Parathyroid adenoma (tissue), 2 donors: ENCODE data around the gene STAC.

Experiments used
- H2AFZ ChIP-seq: fragments of 300-600 bp; sonication (generic); one replicate; pipeline ENCODE4 v1.7.0; 2017; ENCODE audit warnings: antibody characterized with exemption, mild to moderate bottlenecking
- H3K27ac ChIP-seq: fragments of 300-600 bp; sonication (generic); one replicate; pipeline ENCODE4 v1.7.0; 2017
- H3K27me3 ChIP-seq: fragments of 300-600 bp; sonication (generic); one replicate; pipeline ENCODE4 v1.7.0; 2017; ENCODE audit warnings: low read length; ENCODE audit not compliant: control insufficient read depth, insufficient read depth
- H3K36me3 ChIP-seq: fragments of 300-600 bp; sonication (generic); one replicate; pipeline ENCODE4 v1.7.0; 2017; ENCODE audit warnings: low read length; ENCODE audit not compliant: control insufficient read depth, insufficient read depth
- H3K4me1 ChIP-seq: fragments of 300-600 bp; sonication (generic); one replicate; pipeline ENCODE4 v1.7.0; 2017; ENCODE audit warnings: control low read depth
- H3K4me2 ChIP-seq: fragments of 300-600 bp; sonication (generic); one replicate; pipeline ENCODE4 v1.7.0; 2017; ENCODE audit warnings: low read length
- H3K4me3 ChIP-seq: fragments of 300-600 bp; sonication (generic); one replicate; pipeline ENCODE4 v1.7.0; 2017; ENCODE audit warnings: low read depth, low read length
- H3K79me2 ChIP-seq: fragments of 300-600 bp; sonication (generic); one replicate; pipeline ENCODE4 v1.7.0; 2017; ENCODE audit warnings: control low read depth
- H3K9ac ChIP-seq: fragments of 300-600 bp; sonication (generic); one replicate; pipeline ENCODE4 v1.7.0; 2017; ENCODE audit warnings: mild to moderate bottlenecking
- H3K9me3 ChIP-seq: fragments of 300-600 bp; sonication (generic); one replicate; pipeline ENCODE4 v1.7.0; 2017; ENCODE audit warnings: low read length; ENCODE audit not compliant: control insufficient read depth
- CTCF ChIP-seq: fragments of 300-600 bp; sonication (generic); IDR thresholded peaks from one replicate; pipeline ENCODE4 v1.7.0; 2017; ENCODE audit warnings: antibody characterized with exemption, mild to moderate bottlenecking
- donor health status: primary hyperparathyroidism.

STAC gene

GRCh38 chr3:36365829-36366228, 14.5 kb upstream of the STAC start:
- no peak overlapping the region for H3K4me3 ChIP-seq

GRCh38 chr3:36366308-36366707, 14.0 kb upstream of the STAC start:
- H3K27ac ChIP-seq, result no peak overlapping the region
- no peak overlapping the region for H3K9ac ChIP-seq
- H3K4me2 ChIP-seq, result no peak overlapping the region
- H3K4me1 ChIP-seq, result peaks cover 5% of the 10 kb centered on the region
- no peak overlapping the region for H3K4me3 ChIP-seq
- no peaks in the 10 kb centered on the region for H3K9me3 ChIP-seq
- H3K27me3 ChIP-seq, result no peaks in the 10 kb centered on the region
- H3K79me2 ChIP-seq, result no peaks in the 10 kb centered on the region
- no peak for TF ChIP-seq CTCF
- no peaks in the 10 kb centered on the region for H3K36me3 ChIP-seq
- no peak overlapping the region for H2AFZ ChIP-seq

More at GRCh38 chr3:36365829-36366228, 14.5 kb upstream of the STAC start:
- no peak overlapping the region for H3K9ac ChIP-seq
- H2AFZ ChIP-seq, result no peak overlapping the region
- no peak overlapping the region for H3K4me2 ChIP-seq
- no peaks in the 10 kb centered on the region for H3K36me3 ChIP-seq
- H3K27ac ChIP-seq, result no peak overlapping the region
- H3K27me3 ChIP-seq, result no peaks in the 10 kb centered on the region
- no peak for TF ChIP-seq CTCF
- peaks cover 5% of the 10 kb centered on the region for H3K4me1 ChIP-seq
- H3K79me2 ChIP-seq, result no peaks in the 10 kb centered on the region
- no peaks in the 10 kb centered on the region for H3K9me3 ChIP-seq

- TF ChIP-seq CTCF, result no peak
- H3K9ac ChIP-seq, result no peak overlapping the region
Observed at GRCh38 chr3:36367912-36368573, 12.3 kb upstream of the STAC start.

GRCh38 chr3:36372534-36372935, 7.8 kb upstream of the STAC start:
- H3K9ac ChIP-seq, result no peak overlapping the region
- no peak overlapping the region for H3K4me3 ChIP-seq
- no peaks in the 10 kb centered on the region for H3K9me3 ChIP-seq
- no peak for TF ChIP-seq CTCF
- H3K36me3 ChIP-seq, result no peaks in the 10 kb centered on the region
- H3K4me1 ChIP-seq, result no peaks in the 10 kb centered on the region
- no peak overlapping the region for H3K27ac ChIP-seq
- no peaks in the 10 kb centered on the region for H3K27me3 ChIP-seq
- no peaks in the 10 kb centered on the region for H3K79me2 ChIP-seq
- no peak overlapping the region for H3K4me2 ChIP-seq
- H2AFZ ChIP-seq, result no peak overlapping the region

More at GRCh38 chr3:36367912-36368573, 12.3 kb upstream of the STAC start:
- Histone ChIP-seq H3K4me3 (no peak overlapping the region), H3K4me2 (no peak overlapping the region), H3K4me1 (no peaks in the 10 kb centered on the region), H3K36me3 (no peaks in the 10 kb centered on the region), H2AFZ (no peak overlapping the region), H3K27ac (no peak overlapping the region), H3K79me2 (no peaks in the 10 kb centered on the region), H3K9me3 (no peaks in the 10 kb centered on the region), H3K27me3 (no peaks in the 10 kb centered on the region)

- H3K27me3 ChIP-seq, result no peaks in the 10 kb centered on the region
- no peak overlapping the region for H2AFZ ChIP-seq
- H3K9me3 ChIP-seq, result no peaks in the 10 kb centered on the region
- H3K4me2 ChIP-seq, result no peak overlapping the region
- no peaks in the 10 kb centered on the region for H3K36me3 ChIP-seq
- H3K27ac ChIP-seq, result no peak overlapping the region
- H3K9ac ChIP-seq, result no peak overlapping the region
- H3K4me3 ChIP-seq, result no peak overlapping the region
- TF ChIP-seq CTCF, result no peak
- no peaks in the 10 kb centered on the region for H3K79me2 ChIP-seq
- H3K4me1 ChIP-seq, result no peaks in the 10 kb centered on the region
Observed at GRCh38 chr3:36373084-36373483, 7.2 kb upstream of the STAC start.
